22Rv1 (cell line): ENCODE results near the gene TMEM14A.
"Not testable (repeated sequence)": the region's sequence is repeated elsewhere in the genome, so short reads cannot be mapped to it uniquely, and the experiment has no call there.

Experiments used
- H3K27ac ChIP-seq: fragments of 450-650 bp; 2 replicates; pipeline ENCODE4 v1.5.1; 2017
- ZFX ChIP-seq: fragments of 450-650 bp; IDR thresholded peaks from 2 replicates; pipeline ENCODE4 v1.6.1; 2017; ENCODE audit warnings: antibody characterized with exemption, borderline replicate concordance
- TF ChIP-seq, protein P1 (sequence below): fragments of 450-650 bp; IDR thresholded peaks from 2 replicates; pipeline ENCODE4 v1.5.1; 2017; ENCODE audit warnings: mild to moderate bottlenecking

Gene TMEM14A

GRCh38 chr6:52674666-52675065, 3.8 kb downstream of the TMEM14A start:
- no peak overlapping the region for H3K27ac ChIP-seq
- TF ChIP-seq, protein P1, sequence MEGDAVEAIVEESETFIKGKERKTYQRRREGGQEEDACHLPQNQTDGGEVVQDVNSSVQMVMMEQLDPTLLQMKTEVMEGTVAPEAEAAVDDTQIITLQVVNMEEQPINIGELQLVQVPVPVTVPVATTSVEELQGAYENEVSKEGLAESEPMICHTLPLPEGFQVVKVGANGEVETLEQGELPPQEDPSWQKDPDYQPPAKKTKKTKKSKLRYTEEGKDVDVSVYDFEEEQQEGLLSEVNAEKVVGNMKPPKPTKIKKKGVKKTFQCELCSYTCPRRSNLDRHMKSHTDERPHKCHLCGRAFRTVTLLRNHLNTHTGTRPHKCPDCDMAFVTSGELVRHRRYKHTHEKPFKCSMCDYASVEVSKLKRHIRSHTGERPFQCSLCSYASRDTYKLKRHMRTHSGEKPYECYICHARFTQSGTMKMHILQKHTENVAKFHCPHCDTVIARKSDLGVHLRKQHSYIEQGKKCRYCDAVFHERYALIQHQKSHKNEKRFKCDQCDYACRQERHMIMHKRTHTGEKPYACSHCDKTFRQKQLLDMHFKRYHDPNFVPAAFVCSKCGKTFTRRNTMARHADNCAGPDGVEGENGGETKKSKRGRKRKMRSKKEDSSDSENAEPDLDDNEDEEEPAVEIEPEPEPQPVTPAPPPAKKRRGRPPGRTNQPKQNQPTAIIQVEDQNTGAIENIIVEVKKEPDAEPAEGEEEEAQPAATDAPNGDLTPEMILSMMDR = no peak
- TF ChIP-seq ZFX = no peak

GRCh38 chr6:52675372-52675771, 4.5 kb downstream of the TMEM14A start:
- H3K27ac ChIP-seq = no peak overlapping the region

DNA sequence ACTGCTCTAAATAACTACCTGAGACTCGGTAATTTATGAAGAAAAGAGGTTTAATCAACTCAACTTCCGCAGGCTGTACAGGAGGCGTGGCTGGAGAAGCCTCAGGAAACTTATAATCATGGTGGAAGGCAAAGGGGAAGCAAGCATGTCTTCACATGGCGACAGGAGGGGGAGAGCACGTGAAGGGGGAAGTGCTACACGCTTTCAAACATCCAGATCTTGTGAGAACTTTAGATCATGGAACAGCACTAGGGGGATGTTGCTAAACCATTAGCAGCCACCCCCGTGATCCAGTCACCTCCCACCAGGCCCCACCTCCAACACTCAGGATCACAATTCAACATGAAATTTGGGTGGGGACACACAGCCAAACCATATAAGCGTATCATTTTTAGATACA, 5.7 kb downstream of the TMEM14A start:
- not testable (repeated sequence) for H3K27ac ChIP-seq

More at GRCh38 chr6:52675372-52675771, 4.5 kb downstream of the TMEM14A start:
- TF ChIP-seq ZFX = no peak
- TF ChIP-seq, protein P1 = no peak

DNA sequence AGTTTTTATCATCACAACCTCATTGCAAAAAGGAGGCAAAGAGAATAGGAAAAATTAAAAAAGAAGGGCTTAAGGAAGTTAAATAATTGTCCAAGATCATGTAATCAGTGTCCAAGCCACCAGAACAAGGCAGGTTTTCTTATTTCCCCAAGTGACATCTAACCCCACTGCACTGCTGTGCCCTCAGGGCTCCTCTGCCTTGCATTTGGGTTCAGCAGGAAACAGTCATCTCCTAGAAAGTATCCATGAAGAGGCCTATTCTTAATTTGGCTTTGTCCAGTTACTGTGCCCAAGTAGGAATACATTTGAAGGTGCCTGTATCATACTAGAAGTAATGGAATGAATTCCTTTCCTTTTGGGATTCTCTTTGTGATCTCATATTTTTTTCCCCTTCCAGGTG, 10.5 kb downstream of the TMEM14A start:
- no peak overlapping the region for H3K27ac ChIP-seq
- TF ChIP-seq ZFX = no peak
- TF ChIP-seq, protein P1 = no peak

GRCh38 chr6:52686878-52687699, 16.2 kb downstream of the TMEM14A start:
- H3K27ac ChIP-seq = no peak overlapping the region
- TF ChIP-seq, protein P1 = no peak
- no peak for TF ChIP-seq ZFX

DNA sequence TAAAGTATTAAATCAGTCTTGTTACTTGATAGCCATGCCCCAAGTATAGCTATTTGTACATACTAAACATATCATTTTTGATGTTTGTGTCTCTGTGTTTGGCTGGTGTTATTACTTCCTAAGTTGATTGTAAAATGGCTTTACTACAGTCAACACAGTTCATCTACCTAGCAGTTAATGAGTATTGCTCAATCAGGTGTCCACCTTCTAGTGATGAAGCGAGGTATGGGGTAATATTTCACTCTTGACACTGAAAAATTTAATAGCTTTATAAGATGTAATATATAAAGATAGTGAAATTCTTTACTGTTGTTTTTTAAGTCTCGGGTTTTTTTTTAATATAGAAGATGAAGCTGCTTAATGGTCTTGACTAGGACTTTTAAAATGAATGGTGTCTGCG, 18.9 kb downstream of the TMEM14A start:
- H3K27ac ChIP-seq = no peak overlapping the region
- TF ChIP-seq, protein P1 = no peak
- no peak for TF ChIP-seq ZFX

DNA sequence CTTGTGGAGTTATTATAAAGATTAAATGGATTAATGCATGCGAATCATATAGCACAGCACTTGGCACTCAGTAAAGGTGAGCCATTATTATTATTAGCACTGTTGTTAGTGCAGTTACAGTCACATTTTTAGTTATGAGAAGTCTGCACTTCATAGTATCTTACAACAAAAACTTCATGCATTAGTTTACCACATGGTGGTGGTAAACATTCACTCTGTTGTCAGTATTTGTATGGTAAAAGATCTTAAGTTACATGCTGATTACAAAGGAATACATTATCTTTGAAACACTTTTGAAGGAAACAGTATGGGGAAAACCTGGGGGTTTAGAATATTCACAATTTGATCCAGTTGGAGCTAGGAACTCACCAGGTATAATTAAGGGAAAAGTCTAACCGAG, 20.8 kb downstream of the TMEM14A start:
- no peak overlapping the region for H3K27ac ChIP-seq
- TF ChIP-seq, protein P1 = no peak
- no peak for TF ChIP-seq ZFX
